Ovary (tissue), 3 donors: Measurements from ENCODE around the gene C1QTNF9.

ENCODE experiments used
- EP300 ChIP-seq: sonication (generic); formaldehyde crosslinking; IDR thresholded peaks from one replicate; pipeline ENCODE4 v1.6.1; 2017; ENCODE audit warnings: antibody characterized with exemption
- POLR2A ChIP-seq: fragments of 450-650 bp; IDR thresholded peaks from one replicate; pipeline ENCODE4 v1.6.1; 2017; ENCODE audit warnings: antibody characterized with exemption, mild to moderate bottlenecking, moderate library complexity
- TF ChIP-seq, protein P1 (sequence below), 3 donors: fragments of 450-650 bp in 2 of 3; fragments of 200-600 bp in 1 of 3; IDR thresholded peaks; one replicate each; pipeline versions ENCODE4 v1.5.1 to v1.8.0; 2016 to 2022; ENCODE audit warnings: antibody characterized with exemption in 3 of 3, mild to moderate bottlenecking in 1 of 3
- donor health status: DM: no; HTN: no; CAD: no.

DNA sequence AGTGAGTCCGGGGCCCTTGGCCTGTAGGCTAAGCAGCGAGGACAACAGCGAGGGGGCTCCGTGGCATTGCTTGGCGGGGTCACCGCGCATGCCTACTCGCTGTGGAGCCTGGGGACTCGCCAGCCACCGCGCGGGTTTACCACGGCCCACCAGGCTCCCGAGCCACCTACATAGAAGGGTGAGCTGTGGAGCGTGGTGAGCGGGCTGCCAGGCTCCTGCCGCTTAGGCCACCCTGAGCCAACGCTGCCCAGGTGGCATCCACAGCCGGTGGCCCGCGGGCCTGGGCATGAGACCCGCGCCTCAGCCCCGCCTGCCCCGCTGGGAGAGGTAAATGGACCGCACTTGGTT, 31.2 kb downstream of the C1QTNF9 start:
- TF ChIP-seq, protein P1, sequence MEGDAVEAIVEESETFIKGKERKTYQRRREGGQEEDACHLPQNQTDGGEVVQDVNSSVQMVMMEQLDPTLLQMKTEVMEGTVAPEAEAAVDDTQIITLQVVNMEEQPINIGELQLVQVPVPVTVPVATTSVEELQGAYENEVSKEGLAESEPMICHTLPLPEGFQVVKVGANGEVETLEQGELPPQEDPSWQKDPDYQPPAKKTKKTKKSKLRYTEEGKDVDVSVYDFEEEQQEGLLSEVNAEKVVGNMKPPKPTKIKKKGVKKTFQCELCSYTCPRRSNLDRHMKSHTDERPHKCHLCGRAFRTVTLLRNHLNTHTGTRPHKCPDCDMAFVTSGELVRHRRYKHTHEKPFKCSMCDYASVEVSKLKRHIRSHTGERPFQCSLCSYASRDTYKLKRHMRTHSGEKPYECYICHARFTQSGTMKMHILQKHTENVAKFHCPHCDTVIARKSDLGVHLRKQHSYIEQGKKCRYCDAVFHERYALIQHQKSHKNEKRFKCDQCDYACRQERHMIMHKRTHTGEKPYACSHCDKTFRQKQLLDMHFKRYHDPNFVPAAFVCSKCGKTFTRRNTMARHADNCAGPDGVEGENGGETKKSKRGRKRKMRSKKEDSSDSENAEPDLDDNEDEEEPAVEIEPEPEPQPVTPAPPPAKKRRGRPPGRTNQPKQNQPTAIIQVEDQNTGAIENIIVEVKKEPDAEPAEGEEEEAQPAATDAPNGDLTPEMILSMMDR (IDR thresholded peaks at IDR 0.05), result no peak
- TF ChIP-seq POLR2A (no peak), EP300 (no peak)
